Right renal cortex interstitium (tissue), 3 donors: ENCODE data around the gene NPTN. TPM values are rescaled to one million over a fixed set of nuclear protein-coding genes. Genes with fewer than 3 reads are reported as not detected.

Experiments
- DNase-seq, 3 donors: peaks; one replicate each; pipeline ENCODE4 v3.0.0-alpha.2; 2013; ENCODE audit warnings: low read depth in 3 of 3, low spot score in 2 of 3
- polyA plus RNA-seq, 3 donors: library from polyadenylated mRNA; unstranded; fragments of 120-200 nt; gene quantifications; one replicate each; pipeline ENCODE4 v1.2.1, GENCODE V29; 2013; ENCODE audit not compliant: insufficient read length in 3 of 3

The NPTN gene
- polyA plus RNA-seq, 3 donors, result 191 to 202 (median 198) TPM

DNA sequence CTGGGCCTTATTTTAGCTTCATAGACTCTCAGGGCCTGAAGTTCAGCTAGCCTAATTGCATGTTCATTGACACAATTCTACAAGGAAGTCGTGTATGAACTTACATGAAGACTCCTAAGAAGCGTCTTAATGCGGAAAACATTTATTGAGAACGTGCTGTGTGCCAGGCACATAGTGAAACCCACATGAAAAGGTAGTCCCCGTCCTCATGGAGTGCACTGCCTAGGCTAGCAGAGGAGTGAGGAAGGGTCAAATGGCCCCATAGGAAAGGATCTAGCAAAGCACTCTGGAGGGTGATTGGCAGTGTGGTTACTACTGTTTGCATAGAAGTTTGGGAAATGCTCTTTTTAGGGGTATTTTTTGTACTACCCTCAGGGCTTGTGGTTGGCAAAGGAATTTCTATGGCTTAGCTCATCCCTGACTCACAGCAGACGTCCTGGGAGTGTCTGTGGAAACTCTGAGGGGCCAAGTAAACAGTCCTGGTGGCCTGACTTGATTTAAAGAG lies 854 bp upstream of the NPTN start:
- no peak for DNase-seq

DNA sequence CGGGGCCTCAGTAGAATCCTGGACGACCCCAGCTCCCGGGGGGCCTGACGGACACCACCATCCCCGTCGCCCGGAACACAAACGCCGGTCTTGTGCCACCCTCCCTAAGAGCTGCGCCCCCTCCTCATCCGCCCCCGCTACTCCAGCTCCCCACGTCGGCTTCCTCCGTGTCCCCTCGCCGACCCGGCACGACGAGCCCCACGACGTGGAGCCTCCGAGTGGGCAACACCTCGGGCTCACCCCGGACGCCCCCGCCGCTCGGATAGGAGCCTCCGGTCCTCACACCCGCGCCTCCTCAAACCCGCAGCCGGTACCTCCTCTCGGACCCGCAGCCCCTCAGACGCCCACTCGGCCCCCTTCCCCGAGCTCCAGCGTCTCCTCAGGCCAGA lies 525 bp downstream of the NPTN start:
- no peak for DNase-seq

DNA sequence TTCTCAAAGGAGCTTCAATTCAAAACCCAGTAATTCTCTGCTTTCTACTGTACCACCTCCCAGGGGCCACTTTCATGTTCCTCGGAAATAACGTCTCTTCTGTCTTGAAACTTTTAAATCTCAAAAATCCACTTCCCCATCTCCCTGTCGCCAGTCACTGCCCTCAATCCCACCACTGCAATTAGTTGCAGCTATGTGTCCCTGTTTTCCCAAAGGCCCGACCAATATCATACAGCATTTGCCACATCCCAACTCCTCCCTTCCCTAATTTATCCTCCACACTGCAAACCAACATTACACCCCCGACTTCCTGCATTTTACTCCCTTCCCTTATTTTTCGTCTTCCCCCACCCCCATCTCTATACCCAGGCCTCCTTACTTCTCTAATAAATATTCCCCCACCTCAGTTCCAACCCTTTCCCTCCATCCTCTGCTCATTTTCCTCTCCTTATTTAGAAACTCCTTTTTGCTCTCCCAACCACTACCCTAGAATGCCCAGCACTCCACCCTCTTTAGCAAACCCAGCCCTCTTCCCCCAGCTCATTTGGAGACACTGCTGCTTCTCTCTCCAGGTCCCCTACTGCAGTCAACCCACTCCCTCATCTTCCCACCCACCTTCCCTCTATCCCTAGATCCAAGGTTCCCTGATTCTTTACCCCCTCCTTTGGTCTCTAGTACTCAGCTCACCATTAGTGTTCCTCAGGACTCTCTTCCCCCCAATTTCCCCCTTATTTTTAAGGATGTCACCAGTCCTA lies 1.1 kb downstream of the NPTN start:
- no peak for DNase-seq

DNA sequence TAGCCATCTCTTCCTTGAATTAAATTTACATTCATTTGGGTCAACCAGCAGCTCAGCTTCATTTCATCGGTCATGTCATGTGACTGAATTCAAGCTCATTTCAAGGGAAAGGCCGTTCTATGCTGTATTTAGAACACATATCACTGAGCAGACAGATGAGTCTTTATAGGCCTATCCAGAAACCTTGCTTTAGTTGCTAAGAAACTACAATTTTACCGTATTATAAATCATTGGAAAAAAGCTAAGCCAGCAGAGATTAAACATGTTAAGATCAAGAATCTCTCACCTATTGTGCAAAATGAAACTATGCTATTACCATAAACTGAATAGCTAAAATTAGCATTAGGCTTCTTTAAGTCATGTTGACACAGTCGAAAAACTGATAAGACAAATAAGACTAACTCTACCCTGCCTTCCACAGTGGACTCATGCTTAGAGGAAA lies 2.2 kb downstream of the NPTN start:
- no peak for DNase-seq

DNA sequence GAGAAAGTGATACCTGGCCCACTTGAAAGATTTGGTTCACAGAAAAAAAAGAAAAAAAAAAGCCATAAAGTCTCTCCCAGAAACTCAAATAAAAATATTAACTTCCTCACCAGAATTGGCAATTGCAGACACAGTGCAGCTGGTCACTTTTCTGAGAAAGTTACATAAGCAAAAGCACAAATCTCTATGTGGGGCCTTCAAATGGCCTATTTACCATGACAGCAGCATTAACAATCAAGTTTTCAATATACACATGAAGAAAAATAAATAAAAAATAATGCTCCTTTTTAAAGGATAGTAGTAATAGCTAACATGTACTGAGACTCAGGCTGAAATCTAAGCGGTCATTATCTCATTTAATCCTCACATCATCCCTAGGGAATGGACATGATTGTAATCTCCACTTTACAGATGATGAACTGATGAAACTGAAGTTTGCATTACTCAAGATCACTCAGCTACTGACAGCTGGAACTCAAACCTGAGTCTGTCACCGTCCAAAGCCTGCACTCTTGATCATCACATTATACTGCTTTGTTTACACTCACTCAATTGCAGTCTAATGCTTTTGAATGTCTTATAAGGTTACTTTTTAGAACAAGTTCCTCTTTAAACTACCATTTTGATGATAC lies 3.3 kb downstream of the NPTN start:
- DNase-seq, result no peak

DNA sequence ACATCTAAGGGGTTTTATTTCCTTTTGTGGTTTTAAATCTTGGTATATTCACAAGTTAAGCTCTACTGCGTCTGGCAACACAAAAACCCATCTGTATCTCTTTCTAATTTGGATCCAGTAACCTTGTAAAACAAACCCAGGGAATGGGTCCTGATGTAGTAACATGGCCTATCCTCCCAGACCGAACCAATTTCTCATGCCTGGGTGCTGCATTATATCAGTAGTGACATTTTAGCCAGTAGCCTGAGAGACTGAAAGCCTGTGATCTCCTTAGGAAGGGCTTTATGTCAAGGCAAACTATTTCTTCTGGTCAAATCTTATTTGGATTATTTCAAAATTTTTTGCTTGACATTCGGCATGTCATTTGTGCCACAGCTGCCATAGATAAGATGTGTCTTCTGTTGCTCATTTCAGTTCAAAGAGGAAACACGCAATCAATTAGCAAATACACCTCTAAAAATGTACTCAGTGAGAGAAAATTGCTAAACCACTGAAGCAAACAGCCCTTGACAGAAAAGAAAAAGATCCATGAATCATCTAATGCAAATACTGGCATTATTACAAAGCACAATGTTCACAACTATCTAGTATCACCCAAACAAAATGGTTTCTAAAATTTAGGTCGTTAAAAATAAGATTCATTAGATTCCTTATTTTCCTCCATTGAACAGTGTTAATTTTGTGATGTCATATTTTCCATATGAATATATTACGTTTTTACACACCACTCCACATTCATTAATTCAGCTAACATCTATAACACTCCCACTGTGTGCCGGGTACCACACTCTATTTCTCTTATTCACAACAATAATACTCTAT lies 4.0 kb downstream of the NPTN start:
- no peak for DNase-seq

DNA sequence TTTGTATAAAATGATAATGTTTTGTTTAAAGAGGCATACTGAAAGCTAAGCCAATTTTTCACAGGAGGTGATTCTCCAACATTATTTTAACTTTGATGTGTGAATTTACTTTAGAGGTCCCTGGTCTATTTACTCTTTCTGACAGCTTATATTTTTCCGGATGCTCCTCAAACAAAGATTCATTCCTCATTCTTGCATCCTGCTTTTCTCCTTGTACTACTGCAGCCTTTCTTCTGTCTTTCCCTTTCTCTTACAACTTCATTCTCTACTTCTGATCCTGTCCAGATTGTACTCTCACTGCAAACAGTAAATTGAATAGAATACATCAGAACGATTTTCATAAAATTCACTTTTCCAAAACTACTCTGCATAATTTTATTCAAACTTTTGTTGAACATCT lies 5.1 kb downstream of the NPTN start:
- DNase-seq, result no peak

DNA sequence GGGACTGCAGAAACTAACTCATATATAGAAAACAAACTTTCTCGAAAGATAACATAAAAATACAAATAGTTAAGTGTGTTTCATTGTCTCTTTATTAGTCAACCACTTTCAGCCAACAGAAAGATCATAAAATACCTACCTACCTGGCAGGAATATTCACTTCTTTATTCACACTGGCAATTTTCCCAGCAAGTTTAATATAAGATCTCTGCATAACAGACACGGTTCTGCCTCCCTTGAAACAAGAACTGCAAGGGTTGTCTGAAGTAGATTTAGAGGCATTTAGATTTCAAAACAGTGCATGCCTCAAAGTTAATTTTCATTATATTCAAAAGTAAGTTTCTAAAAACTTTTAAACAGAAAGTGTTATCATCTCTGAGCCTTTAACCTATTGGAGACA lies 7.1 kb downstream of the NPTN start:
- DNase-seq, result no peak

DNA sequence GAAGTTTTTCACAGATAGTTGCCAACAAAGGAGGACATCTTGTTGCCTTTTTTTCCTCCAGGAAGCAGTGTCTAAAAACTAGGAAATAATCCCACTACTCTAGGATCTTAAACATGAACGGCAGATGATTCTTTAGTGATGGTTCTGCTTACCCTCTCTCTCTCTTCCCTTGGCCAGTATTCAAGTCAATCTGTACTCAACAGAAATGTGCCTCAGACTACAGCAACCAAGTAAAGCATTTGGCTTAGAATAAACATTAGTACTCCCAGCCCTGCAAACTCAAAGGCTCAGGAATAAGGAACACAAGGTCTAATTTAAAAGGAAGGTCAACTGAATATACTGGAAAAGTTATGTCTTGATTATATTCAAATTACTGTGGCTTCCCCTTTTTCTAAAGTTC lies 8.7 kb downstream of the NPTN start:
- no peak for DNase-seq

DNA sequence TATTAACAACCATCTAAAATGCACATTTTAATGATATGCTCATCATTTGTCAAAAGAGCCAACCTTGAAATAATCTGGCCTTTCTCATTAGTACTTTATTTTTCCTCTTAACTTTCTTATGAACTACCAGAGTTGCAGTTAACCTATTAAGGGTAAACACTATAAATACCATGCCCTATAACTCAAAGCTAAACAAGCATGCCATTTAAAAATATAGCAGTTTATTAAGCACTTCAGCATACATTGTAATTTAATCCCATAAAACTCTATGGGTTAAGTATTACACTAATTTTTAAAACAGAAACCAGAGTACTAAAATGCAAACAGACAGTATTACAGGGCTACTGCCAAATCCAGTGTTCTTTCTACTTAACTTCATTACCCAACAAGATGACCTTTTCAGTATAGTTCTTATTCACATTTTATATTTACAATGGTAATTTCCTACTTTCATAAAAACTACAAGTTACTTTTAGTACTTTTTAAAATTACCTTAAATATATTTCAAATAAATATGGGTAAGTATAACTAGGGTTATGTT lies 11.8 kb downstream of the NPTN start:
- DNase-seq, result no peak

DNA sequence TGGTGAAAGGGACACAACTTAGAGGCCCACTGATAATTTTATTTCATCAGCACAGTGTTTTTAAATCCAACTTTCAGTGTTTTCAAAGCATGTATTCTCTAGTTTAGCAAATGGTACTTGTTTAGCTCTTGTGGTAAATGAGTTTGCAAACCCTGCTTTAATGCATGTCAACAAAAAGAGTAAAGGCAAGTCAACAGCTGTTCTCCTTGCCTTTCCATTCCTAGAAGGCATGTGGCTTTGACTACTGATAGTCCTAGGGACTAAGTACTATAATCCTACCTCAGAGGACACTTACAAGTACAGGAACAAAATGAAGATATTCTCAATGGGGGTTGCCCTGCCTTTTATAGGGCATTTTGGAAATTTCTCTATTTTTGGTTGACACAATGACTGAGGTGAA lies 13.1 kb downstream of the NPTN start:
- DNase-seq, result no peak

DNA sequence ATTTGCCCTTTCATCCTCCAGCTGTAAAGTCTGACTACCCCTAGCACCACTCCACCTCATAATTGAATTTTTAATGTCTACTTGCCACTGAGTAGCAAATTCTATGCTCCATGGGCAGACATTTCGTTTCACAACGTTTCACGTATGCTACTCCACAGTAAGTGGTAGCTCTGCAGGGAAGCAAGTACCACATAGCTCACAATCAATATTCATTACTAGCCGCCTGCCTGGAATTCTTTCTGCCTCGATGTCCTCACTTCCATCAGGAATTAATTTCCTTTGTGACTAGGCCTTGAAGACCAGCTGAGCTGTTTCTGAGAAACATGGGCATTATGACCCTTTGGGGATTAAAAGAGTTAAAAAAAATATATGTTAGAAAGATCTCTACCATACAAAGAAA lies 15.3 kb downstream of the NPTN start:
- DNase-seq, result no peak

DNA sequence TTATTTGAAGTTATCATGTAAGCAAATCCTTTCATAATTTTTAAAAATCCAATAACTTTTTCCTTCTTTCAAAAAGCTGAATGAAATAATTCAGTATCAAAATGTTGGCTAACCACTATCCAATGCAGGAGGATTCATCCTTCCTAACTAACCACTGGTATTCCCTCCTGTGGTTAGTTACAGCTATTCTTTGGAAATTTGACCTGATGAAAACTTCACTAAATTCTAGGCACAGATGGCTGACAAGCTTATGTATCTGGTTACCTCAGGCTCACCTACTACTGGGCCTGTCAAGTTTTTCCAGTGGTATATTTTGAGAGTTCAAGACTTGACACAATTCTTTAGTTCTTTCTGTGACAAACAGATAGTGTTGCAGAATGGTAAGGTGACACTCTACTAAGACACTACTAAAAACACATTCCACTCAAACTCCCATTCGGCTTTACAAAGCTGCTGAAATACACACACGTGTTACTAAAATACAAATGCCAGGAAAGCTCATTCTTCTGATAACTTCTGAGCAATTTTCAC lies 15.8 kb downstream of the NPTN start:
- no peak for DNase-seq

DNA sequence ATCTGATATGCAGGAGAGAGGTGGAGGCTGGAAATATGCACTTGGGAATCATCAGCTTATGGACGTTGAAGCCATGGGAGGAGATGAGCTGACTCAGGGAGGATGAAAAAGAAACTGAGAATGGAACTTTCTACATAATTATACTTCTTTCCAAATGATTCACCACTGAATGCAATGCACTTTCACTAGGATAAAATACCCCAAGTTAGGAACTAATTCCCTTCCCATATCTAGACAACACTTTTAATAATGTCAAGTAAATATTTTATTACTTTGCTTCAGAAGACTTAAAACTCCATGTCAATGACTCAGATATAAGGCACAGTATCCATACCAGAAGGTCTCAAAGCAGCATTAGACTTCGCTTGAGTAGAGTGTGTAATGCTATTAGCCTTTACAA lies 24.2 kb downstream of the NPTN start:
- no peak for DNase-seq

DNA sequence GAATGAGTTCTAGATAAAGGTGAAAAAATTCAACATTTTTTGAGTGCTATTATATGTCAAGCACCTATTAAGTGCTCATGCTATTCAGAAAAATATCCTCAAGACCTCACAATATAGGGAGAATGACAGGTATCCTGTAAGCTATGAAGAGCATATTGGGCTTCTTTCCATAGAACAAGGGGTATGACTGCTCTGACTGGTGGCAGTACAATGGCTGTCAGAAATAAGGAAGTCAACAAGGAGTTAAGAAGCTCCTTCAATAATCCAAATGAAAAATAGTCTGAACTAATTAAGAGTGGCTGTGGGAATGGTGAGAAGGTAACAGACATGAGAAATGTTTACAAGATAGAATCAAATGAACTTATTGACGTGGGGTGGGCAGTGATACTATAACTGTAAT lies 24.7 kb downstream of the NPTN start:
- no peak for DNase-seq

DNA sequence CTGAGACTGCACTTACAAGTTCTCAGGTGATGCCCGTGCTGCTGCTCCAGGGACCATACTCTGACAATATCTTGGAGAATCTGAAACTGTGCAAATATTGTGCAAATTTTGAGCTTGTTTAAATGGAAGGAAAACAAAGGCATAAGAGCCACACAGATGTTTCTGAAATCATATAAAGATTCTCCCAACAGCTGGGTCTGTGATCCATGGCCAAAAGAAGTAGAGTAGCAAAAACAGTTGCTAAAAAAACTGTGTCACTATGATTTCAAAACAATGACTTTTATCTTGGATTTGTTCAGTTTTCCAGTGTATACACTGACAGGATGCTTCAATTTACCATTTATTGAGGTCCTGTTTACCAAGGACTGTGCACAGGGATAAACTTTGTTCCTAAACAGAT lies 25.3 kb downstream of the NPTN start:
- no peak for DNase-seq

DNA sequence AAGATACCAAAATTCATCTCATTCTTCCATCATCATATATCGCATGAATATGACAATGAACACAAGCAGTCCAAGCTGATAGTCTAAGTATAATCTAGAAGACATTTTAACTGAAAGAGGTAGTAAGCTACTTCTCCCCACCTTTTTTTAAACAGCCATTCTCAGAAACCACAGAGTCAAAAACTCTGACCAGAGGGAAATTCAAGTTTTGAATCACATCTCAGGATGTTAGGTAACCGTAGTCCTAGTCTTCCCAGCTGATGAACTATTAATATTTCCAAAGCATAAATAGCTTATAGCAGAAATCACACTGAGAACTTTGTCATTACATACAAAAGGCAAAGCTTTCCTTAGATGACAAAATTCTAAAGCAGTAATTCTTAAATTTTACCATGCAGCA lies 25.8 kb downstream of the NPTN start:
- DNase-seq, result no peak

DNA sequence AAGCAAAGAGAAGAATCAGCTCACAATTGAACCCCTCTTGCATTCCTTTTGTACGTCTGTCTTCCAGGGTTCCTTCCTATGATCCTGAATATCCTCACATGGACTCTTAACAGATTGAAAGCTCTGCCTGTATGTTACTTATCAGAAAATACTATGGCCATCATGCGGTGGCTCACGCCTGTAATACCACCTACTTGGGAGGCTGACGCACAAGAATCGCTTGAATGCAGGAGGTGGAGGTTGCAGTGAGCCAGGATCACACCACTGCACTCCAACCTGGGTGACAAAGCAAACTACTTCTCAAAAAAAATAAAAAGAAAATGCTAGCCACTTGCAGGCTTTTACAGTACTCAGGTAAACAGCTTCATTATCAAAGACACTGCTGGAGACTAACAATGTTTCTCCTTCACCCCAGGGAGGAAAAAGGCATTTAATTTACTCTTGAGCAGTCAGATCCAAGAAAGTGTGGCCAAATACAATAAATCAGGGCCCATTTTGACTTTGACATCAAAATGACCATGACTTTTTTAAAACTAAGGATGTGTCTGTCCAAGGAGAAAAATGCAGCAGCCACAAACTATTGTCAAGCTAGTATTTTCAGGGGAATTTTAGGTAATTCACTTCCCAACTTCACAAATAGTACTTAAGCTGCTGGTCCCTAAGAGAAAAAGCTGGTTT lies 27.3 kb downstream of the NPTN start:
- DNase-seq, result no peak

DNA sequence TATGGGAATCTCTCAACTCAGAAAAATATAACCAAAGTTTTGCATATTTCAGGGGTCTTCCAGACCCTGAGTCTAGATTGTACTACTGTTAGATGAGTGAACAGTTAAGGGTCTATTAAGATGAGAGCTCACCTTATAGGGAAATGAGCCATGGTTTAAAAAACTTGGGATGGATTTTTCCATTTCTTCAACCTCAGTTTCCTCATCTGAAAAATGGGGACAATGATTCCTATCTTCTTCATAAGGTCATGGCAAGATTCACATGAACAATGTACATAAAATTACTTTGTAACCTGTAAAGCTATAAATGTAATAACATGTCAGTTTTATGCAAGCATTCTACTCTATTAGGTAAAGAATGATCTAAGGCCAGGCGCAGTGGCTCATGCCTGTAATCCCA lies 28.7 kb downstream of the NPTN start:
- DNase-seq, result no peak

DNA sequence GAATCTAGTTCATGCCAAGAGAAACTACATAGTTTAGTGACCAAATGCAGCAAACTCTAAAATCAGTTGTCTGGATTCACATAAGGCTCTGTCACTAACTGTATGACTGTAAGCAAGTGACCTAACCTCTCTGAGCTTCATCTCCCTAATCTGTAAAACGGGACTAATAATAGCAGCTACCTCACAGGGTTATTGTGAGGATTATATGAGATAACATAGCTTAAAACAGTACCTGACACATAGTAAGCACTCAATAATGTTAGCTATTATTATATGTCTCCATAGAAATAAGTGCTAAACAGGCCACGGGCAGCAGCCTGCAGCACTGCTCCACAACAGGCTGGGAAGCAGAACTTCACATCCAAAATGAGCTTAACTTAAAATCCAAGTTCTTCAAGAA lies 30.2 kb downstream of the NPTN start:
- no peak for DNase-seq

DNA sequence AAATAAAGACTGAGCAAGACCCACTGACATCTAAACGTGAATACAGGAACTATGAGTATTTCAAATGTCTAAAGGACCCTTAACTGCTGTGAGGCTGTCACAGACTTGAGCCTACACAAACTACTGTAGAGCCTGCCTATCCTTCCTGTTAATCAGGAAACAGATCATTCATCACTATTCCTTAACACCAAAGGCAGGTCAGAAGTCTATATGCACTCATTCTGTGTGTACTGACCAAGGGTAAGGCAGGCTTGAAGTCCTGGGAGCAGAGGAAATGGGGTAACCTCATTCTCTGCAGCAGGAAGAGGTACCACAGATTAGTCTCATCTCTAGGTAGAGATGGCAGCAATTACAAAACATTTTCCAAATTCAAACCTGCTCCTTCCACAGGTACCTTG lies 30.7 kb downstream of the NPTN start:
- no peak for DNase-seq
